HCT116 (cell line): ENCODE results near the gene TMEM132A. TPM values are rescaled to one million over a fixed set of nuclear protein-coding genes. Genes with fewer than 3 reads are reported as not detected.

Source experiments
- ATAC-seq: fragments of 200-7000 bp; cut with Tn5 transposase; 2 replicates; pipeline ENCODE4 v1.9.1; 2020; ENCODE audit warnings: mild to moderate bottlenecking, moderate library complexity
- BruUV-seq: library from RNA; stranded (reverse); fragments of 400-500 nt; replicated peaks from 2 replicates; lab custom pipeline; 2021; lab: Mats Ljungman, UMichigan
- CTCF ChIA-PET: fragments of 300-600 bp; sonication (Branson Sonifier 250); formaldehyde crosslinking; loops from one replicate; lab custom pipeline; 2021; ENCODE audit warnings: antibody characterized with exemption; lab: Charles Lee
- POLR2A ChIA-PET: fragments of 300-600, 350-600 bp; sonication (Branson Sonifier 250); formaldehyde crosslinking; loops from one replicate; lab custom pipeline; 2021; ENCODE audit warnings: antibody characterized with exemption; lab: Charles Lee
- RAD21 ChIA-PET, 2 experiments: fragments of 300-600 bp; sonication (Branson Sonifier 250); formaldehyde crosslinking; loops; one replicate each; lab custom pipeline; 2023; ENCODE audit warnings: low total read pairs in 2 of 2; ENCODE audit not compliant: uncharacterized antibody in 2 of 2, unreplicated experiment in 2 of 2, low non-redundant PET in 1 of 2; lab: Charles Lee
- DNase-seq: peaks from one replicate; pipeline ENCODE4 v3.0.0-alpha.2; 2010; ENCODE audit warnings: low read depth, low spot score
- H2AFZ ChIP-seq: fragments of 200-600 bp; shearing (Covaris generic), sonication (generic); 2 replicates; pipeline ENCODE4 v1.6.1; 2017; ENCODE audit warnings: low read depth, mixed run types, mixed read lengths, antibody characterized with exemption, low read length; ENCODE audit not compliant: poor library complexity, severe bottlenecking
- H3K27ac ChIP-seq: 2 replicates; pipeline ENCODE4 v1.5.1; 2012; ENCODE audit warnings: low read depth, low read length
- H3K27me3 ChIP-seq: fragments of 200-600 bp; sonication (generic); 2 replicates; pipeline ENCODE4 v1.6.1; 2016; ENCODE audit warnings: mixed run types, low read length, mixed read lengths; ENCODE audit not compliant: insufficient read depth
- H3K36me3 ChIP-seq, 2 experiments: fragments of 200-500 bp in 1 of 2; fragments of 200-600 bp in 1 of 2; sonication (Bioruptor generic) in 1 of 2; sonication (generic) in 1 of 2; 2 replicates each; pipeline versions ENCODE4 v1.5.1 to v1.6.1; 2014 to 2016; ENCODE audit warnings: low read length in 2 of 2, inconsistent platforms in 1 of 2, mixed read lengths in 1 of 2, mixed run types in 1 of 2; ENCODE audit not compliant: insufficient read depth in 2 of 2, control insufficient read depth in 1 of 2
- H3K4me1 ChIP-seq, 2 experiments: fragments of 200-600 bp in 1 of 2; sonication (generic) in 1 of 2; 2 replicates each; pipeline versions ENCODE4 v1.5.1 to v1.6.1; 2012 to 2017; ENCODE audit warnings: low read length in 2 of 2, inconsistent platforms in 1 of 2, mild to moderate bottlenecking in 1 of 2, mixed read lengths in 1 of 2, mixed run types in 1 of 2, moderate library complexity in 1 of 2; ENCODE audit not compliant: insufficient read depth in 2 of 2, control insufficient read depth in 1 of 2
- H3K4me2 ChIP-seq: fragments of 200-600 bp; sonication (generic); 2 replicates; pipeline ENCODE4 v1.6.1; 2017; ENCODE audit warnings: mixed run types, low read length, mixed read lengths
- H3K4me3 ChIP-seq, 2 experiments: fragments of 200-600 bp in 1 of 2; sonication (generic) in 1 of 2; replicated peaks in 1 of 2; 2 replicates each; pipeline ENCODE4 v1.5.1; 2011 to 2016; ENCODE audit warnings: low read length in 2 of 2, control low read depth in 1 of 2, low read depth in 1 of 2, mild to moderate bottlenecking in 1 of 2, mixed read lengths in 1 of 2, mixed run types in 1 of 2
- H3K79me2 ChIP-seq: fragments of 200-600 bp; sonication (generic); 2 replicates; pipeline ENCODE4 v1.6.1; 2017; ENCODE audit warnings: mild to moderate bottlenecking, mixed run types, low read length, moderate library complexity, mixed read lengths; ENCODE audit not compliant: insufficient read depth
- H3K9ac ChIP-seq: fragments of 200-600 bp; sonication (generic); 2 replicates; pipeline ENCODE4 v1.6.1; 2016; ENCODE audit warnings: low read length, mixed read lengths
- H3K9me2 ChIP-seq: fragments of 200-600 bp; sonication (generic), shearing (Covaris generic); 2 replicates; pipeline ENCODE4 v1.6.1; 2017; ENCODE audit warnings: mixed run types, mild to moderate bottlenecking, moderate library complexity; ENCODE audit not compliant: insufficient read depth
- H3K9me3 ChIP-seq, 2 experiments: fragments of 200-500 bp in 1 of 2; fragments of 200-600 bp in 1 of 2; sonication (Bioruptor generic) in 1 of 2; sonication (generic) in 1 of 2; 2 replicates each; pipeline ENCODE4 v1.6.1; 2014 to 2017; ENCODE audit warnings: low read length in 2 of 2, mixed read lengths in 2 of 2, inconsistent platforms in 1 of 2, low read depth in 1 of 2, mild to moderate bottlenecking in 1 of 2, mixed run types in 1 of 2, moderate library complexity in 1 of 2; ENCODE audit not compliant: control insufficient read depth in 1 of 2, insufficient read depth in 1 of 2
- H4K20me1 ChIP-seq: fragments of 200-600 bp; sonication (generic), shearing (Covaris generic); 2 replicates; pipeline ENCODE4 v1.6.1; 2017; ENCODE audit warnings: mixed run types, mild to moderate bottlenecking, moderate library complexity; ENCODE audit not compliant: insufficient read depth
- ATF3 ChIP-seq: IDR thresholded peaks from 2 replicates; pipeline ENCODE4 v1.6.1; 2012
- EGR1 ChIP-seq: IDR thresholded peaks from 2 replicates; pipeline ENCODE4 v1.6.1; 2012; ENCODE audit warnings: low read depth
- ELF1 ChIP-seq: IDR thresholded peaks from 2 replicates; pipeline ENCODE4 v1.6.1; 2012; ENCODE audit warnings: low read depth, borderline replicate concordance
- EZH2phosphoT487 ChIP-seq: fragments of 200-600 bp; IDR thresholded peaks from 2 replicates; pipeline ENCODE4 v1.6.1; 2018; ENCODE audit warnings: antibody characterized with exemption, borderline replicate concordance
- FOSL1 ChIP-seq: IDR thresholded peaks from 2 replicates; pipeline ENCODE4 v1.6.1; 2012; ENCODE audit warnings: low read depth
- POLR2A ChIP-seq: IDR thresholded peaks from 2 replicates; pipeline ENCODE4 v1.7.0; 2011; ENCODE audit warnings: borderline replicate concordance; ENCODE audit not compliant: insufficient read depth, insufficient read length; ENCODE audit errors: extremely low read depth
- POLR2AphosphoS5 ChIP-seq: IDR thresholded peaks from 2 replicates; pipeline ENCODE4 v1.6.1; 2011; ENCODE audit warnings: mild to moderate bottlenecking, low read depth, low read length, moderate library complexity
- SIN3A ChIP-seq: IDR thresholded peaks from 2 replicates; pipeline ENCODE4 v1.6.1; 2012; ENCODE audit warnings: low read depth
- SP1 ChIP-seq: IDR thresholded peaks from 2 replicates; pipeline ENCODE4 v1.6.1; 2012; ENCODE audit warnings: low read depth
- SRF ChIP-seq: IDR thresholded peaks from 2 replicates; pipeline ENCODE4 v1.6.1; 2012; ENCODE audit warnings: low read depth
- YY1 ChIP-seq: IDR thresholded peaks from 2 replicates; pipeline ENCODE4 v1.6.1; 2011; ENCODE audit warnings: low read length, low read depth, moderate library complexity, mild to moderate bottlenecking; ENCODE audit not compliant: insufficient replicate concordance; ENCODE audit errors: extremely low read depth
- ZFX ChIP-seq: fragments of 450-650 bp; IDR thresholded peaks from 2 replicates; pipeline ENCODE4 v1.6.1; 2017
- intact Hi-C: fragments of 100-400 bp; cut with micrococcal nuclease; formaldehyde crosslinking; loops from 2 replicates; pipeline ENCODE4 v1.10.0; 2022
- total RNA-seq: library from RNA; stranded (reverse); gene quantifications from one replicate; pipeline ENCODE4 v1.2.1, GENCODE V29; 2021; ENCODE audit not compliant: unreplicated experiment
- TF ChIP-seq, protein P1 (sequence below), 3 experiments: fragments of 200-600 bp in 1 of 3; sonication (generic) in 1 of 3; IDR thresholded peaks in 2 of 3; conservative IDR thresholded peaks in 1 of 3; 2 replicates each; pipeline ENCODE4 v1.5.1; 2012 to 2017; ENCODE audit warnings: low read depth in 2 of 3, low read length in 2 of 3, antibody characterized with exemption in 1 of 3, borderline replicate concordance in 1 of 3, control low read depth in 1 of 3, mild to moderate bottlenecking in 1 of 3, mixed read lengths in 1 of 3, mixed run types in 1 of 3, moderate library complexity in 1 of 3; ENCODE audit not compliant: insufficient read depth in 1 of 3
- TF ChIP-seq, protein P2 (sequence below): IDR thresholded peaks from 2 replicates; pipeline ENCODE4 v1.6.1; 2012; ENCODE audit warnings: low read depth

TMEM132A gene
- total RNA-seq, 1 experiment from 2014 or later, result 120 TPM

DNA sequence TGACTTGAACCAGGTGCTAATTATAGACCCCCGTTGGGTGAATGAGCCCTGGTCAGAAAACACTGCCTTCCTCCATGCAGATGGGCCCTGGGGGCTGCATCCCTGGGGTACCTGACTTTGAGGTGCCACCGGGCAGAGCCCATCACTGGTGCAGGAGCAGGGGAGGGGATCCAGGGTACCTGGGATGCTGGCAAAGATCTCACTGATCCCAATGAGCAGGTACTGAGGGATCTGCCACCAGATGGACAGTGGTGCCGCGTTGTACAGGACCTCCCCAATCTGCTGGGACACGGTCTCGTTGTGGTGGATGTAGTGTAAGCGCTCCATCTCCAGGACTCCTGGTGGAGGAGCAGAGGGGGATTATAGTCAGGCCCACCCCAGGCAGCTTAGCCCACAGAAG lies 15.0 kb downstream of the TMEM132A start:
- Histone ChIP-seq H3K4me2 (no peak overlapping the region), H3K36me3 (no peaks in the 10 kb centered on the region; a peak in 1 of 4 replicates), H3K79me2 (no peaks in the 10 kb centered on the region), H3K27me3 (0 out of 2 replicates have a peak, but pooled peaks cover 11% of the 10 kb centered on the region), H3K27ac (no peak overlapping the region), H3K4me3 (no peak overlapping the region)
- ChIA-PET CTCF (no interaction called here), POLR2A (no interaction called here)
- DNase-seq, result no peak
- BruUV-seq, result no TSS peak
- no peak for TF ChIP-seq FOSL1
- TF ChIP-seq, protein P1, sequence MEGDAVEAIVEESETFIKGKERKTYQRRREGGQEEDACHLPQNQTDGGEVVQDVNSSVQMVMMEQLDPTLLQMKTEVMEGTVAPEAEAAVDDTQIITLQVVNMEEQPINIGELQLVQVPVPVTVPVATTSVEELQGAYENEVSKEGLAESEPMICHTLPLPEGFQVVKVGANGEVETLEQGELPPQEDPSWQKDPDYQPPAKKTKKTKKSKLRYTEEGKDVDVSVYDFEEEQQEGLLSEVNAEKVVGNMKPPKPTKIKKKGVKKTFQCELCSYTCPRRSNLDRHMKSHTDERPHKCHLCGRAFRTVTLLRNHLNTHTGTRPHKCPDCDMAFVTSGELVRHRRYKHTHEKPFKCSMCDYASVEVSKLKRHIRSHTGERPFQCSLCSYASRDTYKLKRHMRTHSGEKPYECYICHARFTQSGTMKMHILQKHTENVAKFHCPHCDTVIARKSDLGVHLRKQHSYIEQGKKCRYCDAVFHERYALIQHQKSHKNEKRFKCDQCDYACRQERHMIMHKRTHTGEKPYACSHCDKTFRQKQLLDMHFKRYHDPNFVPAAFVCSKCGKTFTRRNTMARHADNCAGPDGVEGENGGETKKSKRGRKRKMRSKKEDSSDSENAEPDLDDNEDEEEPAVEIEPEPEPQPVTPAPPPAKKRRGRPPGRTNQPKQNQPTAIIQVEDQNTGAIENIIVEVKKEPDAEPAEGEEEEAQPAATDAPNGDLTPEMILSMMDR (IDR thresholded peaks at IDR 0.05 in 2 of 3, conservative IDR thresholded peaks at IDR 0.05 in 1 of 3; ENCODE audit: borderline replicate concordance in 1 of 3, insufficient read depth in 1 of 3, low read depth in 2 of 3, low read length in 2 of 3), result no peak
- TF ChIP-seq SIN3A, result no peak
- no peak for TF ChIP-seq ATF3
- TF ChIP-seq POLR2A, result no peak
- TF ChIP-seq, all 23 proteins: peak for 0
- H3K4me1 ChIP-seq, result no peaks in the 10 kb centered on the region
- no peak overlapping the region for H3K9ac ChIP-seq
- RAD21 ChIA-PET, result no interaction called here
- H3K9me2 ChIP-seq, result no peaks in the 10 kb centered on the region
- ATAC-seq, result no peak
- H2AFZ ChIP-seq, result no peak overlapping the region
- intact Hi-C loops, result no loop called here
- no peaks in the 10 kb centered on the region for H3K9me3 ChIP-seq
- no peaks in the 10 kb centered on the region for H4K20me1 ChIP-seq

- TF ChIP-seq SRF (no peak), SP1 (no peak), EGR1 (no peak), YY1 (no peak), ZFX (no peak), ELF1 (no peak), POLR2AphosphoS5 (no peak), POLR2A (no peak), EZH2phosphoT487 (no peak)
- TF ChIP-seq, protein P2, sequence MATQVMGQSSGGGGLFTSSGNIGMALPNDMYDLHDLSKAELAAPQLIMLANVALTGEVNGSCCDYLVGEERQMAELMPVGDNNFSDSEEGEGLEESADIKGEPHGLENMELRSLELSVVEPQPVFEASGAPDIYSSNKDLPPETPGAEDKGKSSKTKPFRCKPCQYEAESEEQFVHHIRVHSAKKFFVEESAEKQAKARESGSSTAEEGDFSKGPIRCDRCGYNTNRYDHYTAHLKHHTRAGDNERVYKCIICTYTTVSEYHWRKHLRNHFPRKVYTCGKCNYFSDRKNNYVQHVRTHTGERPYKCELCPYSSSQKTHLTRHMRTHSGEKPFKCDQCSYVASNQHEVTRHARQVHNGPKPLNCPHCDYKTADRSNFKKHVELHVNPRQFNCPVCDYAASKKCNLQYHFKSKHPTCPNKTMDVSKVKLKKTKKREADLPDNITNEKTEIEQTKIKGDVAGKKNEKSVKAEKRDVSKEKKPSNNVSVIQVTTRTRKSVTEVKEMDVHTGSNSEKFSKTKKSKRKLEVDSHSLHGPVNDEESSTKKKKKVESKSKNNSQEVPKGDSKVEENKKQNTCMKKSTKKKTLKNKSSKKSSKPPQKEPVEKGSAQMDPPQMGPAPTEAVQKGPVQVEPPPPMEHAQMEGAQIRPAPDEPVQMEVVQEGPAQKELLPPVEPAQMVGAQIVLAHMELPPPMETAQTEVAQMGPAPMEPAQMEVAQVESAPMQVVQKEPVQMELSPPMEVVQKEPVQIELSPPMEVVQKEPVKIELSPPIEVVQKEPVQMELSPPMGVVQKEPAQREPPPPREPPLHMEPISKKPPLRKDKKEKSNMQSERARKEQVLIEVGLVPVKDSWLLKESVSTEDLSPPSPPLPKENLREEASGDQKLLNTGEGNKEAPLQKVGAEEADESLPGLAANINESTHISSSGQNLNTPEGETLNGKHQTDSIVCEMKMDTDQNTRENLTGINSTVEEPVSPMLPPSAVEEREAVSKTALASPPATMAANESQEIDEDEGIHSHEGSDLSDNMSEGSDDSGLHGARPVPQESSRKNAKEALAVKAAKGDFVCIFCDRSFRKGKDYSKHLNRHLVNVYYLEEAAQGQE, result no peak
- Histone ChIP-seq H3K4me1 (no peaks in the 10 kb centered on the region), H3K9me2 (no peaks in the 10 kb centered on the region), H3K27me3 (0 out of 2 replicates have a peak, but pooled peaks cover 11% of the 10 kb centered on the region), H3K4me3 (no peak overlapping the region), H3K9ac (no peak overlapping the region), H3K4me2 (no peak overlapping the region), H2AFZ (no peak overlapping the region), H3K79me2 (no peaks in the 10 kb centered on the region), H4K20me1 (no peaks in the 10 kb centered on the region), H3K27ac (no peak overlapping the region), H3K9me3 (no peaks in the 10 kb centered on the region), H3K36me3 (no peaks in the 10 kb centered on the region; a peak in 1 of 4 replicates)
- intact Hi-C loops, result no loop called here
- POLR2A ChIA-PET, result no interaction called here
- RAD21 ChIA-PET, result no interaction called here
- no TSS peak for BruUV-seq
- CTCF ChIA-PET, result no interaction called here
- ATAC-seq (no peak), DNase-seq (no peak)
Measured at GRCh38 chr11:60939855-60940254, 15.6 kb downstream of the TMEM132A start.
